Activated T-helper 2 cell treated with anti-CD3 and anti-CD28 coated beads, Interferon-gamma antibody, Interleukin-2, Interleukin-4, amounts not matched to agents 10 μg/mL and 5 μg/mL and 100 μg/mL, durations not matched to agents 14 hours and 24 hours and 36 hours (primary cell): ENCODE data around the gene TMEM201. TPM values are rescaled to one million over a fixed set of nuclear protein-coding genes. Genes with fewer than 3 reads are reported as not detected.

Experiments
- DNase-seq: peaks from one replicate; pipeline ENCODE4 v3.0.0; 2021; ENCODE audit warnings: low spot score
- H3K27ac Mint-ChIP-seq: one replicate; pipeline ENCODE4 v1.8.0; 2021; ENCODE audit warnings: mixed read lengths
- H3K27me3 Mint-ChIP-seq: one replicate; pipeline ENCODE4 v1.8.0; 2021; ENCODE audit warnings: low read depth, mixed read lengths
- H3K36me3 Mint-ChIP-seq: one replicate; pipeline ENCODE4 v1.8.0; 2021; ENCODE audit warnings: low read depth, mixed read lengths
- H3K4me1 Mint-ChIP-seq: one replicate; pipeline ENCODE4 v1.8.0; 2021; ENCODE audit warnings: low read depth, mixed read lengths
- H3K4me3 Mint-ChIP-seq: one replicate; pipeline ENCODE4 v1.8.0; 2021; ENCODE audit warnings: low read depth, mild to moderate bottlenecking, moderate library complexity, mixed read lengths
- H3K9me3 Mint-ChIP-seq: one replicate; pipeline ENCODE4 v1.8.0; 2021; ENCODE audit warnings: mixed read lengths
- intact Hi-C: fragments of 100-400 bp; cut with micrococcal nuclease; formaldehyde crosslinking; loops from one replicate; pipeline ENCODE4 v1.15.1; 2023
- total RNA-seq: library from RNA; stranded (reverse); gene quantifications from 2 replicates; pipeline ENCODE4 v1.2.3, GENCODE V29; 2022

TMEM201 gene
- total RNA-seq, 1 donor from 2014 or later: 30.8 TPM

DNA sequence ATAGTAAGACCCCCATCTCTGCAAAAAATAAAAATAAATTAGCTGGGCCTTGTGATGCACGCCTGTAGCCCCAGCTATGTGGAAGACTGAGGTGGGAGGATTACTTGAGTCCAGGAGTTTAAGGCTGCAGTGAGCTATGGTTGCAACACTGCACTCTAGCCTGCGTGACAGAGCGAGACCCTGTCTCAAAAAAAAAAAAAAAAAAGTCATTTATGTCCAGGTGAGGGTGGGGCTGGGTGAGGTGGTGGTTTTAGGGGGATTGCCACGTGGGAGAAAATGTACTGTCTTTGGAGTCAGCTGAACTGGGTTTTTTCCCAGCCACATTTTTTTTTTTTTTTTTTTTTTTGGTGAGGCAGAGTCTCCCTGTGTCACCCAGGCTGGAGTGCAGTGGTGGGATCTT is 69.5 kb downstream of the TMEM201 start:
- DNase-seq: no peak
- Mint-ChIP-seq H3K27ac (peak overlapping the region; percentile 86), H3K4me3 (peak overlapping the region; percentile 17), H3K4me1 (peaks cover 60% of the 10 kb centered on the region), H3K27me3 (no peaks in the 10 kb centered on the region), H3K9me3 (no peaks in the 10 kb centered on the region), H3K36me3 (peaks cover 65% of the 10 kb centered on the region)
- intact Hi-C loops: no loop called here

DNA sequence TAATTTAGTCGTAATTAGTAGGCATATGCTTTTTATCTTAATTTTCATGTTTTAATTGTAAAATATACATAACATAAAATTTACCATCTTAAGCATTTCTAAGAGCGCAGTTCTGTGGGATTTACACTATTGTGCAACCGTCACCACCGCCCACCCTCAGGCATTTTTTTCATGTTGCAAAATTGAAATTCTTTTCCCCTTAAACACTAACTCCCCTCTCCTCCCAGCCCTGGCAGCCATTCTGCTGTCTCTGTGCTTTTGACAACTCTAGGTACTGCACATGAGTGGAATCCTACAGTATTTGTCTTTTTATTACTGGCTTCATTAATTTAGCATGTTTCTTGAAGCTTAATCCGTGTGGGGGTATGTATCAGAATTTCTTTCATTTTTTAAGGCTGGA is 70.6 kb downstream of the TMEM201 start:
- Mint-ChIP-seq H3K4me1 (peaks cover 50% of the 10 kb centered on the region), H3K4me3 (no peak overlapping the region), H3K9me3 (no peaks in the 10 kb centered on the region), H3K36me3 (peaks cover 62% of the 10 kb centered on the region), H3K27ac (peak overlapping the region; percentile 49), H3K27me3 (no peaks in the 10 kb centered on the region)
- DNase-seq: no peak
- intact Hi-C loops: no loop called here

DNA sequence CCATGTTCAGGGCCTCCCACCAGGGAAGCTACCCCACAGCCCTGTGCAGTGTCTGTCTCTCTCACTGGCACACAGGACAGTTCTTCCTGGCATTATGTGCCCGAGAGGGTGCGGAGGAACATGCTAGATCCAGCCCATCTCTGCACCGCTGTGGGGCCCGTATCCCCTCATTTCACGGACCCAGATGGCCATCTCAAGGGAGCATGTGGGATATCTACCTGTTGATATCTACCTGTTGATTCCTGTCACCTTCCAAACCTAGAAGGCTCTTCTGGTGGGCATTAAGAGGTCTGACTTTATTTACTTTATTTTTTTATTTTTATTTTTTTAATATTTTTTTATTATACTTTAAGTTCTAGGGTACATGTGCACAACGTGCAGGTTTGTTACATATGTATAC is 74.5 kb downstream of the TMEM201 start:
- peaks cover 63% of the 10 kb centered on the region for H3K36me3 Mint-ChIP-seq
- no peak overlapping the region for H3K27ac Mint-ChIP-seq
- no peak for DNase-seq
- H3K27me3 Mint-ChIP-seq: no peaks in the 10 kb centered on the region
- no peaks in the 10 kb centered on the region for H3K9me3 Mint-ChIP-seq
- H3K4me3 Mint-ChIP-seq: no peak overlapping the region
- intact Hi-C loops: no loop called here
- peaks cover 29% of the 10 kb centered on the region for H3K4me1 Mint-ChIP-seq

Other genes starting within 250 kb of the TMEM201 start
- 9.6 and 10.4 TPM in 2 replicates for gene SLC25A33, start 49.4 kb upstream of the TMEM201 start, total RNA-seq
- gene PIK3CD, start 62.8 kb downstream of the TMEM201 start, total RNA-seq: 184 and 189 TPM in 2 replicates
- 46.5 and 48.8 TPM in 2 replicates for gene CLSTN1, start 235.1 kb downstream of the TMEM201 start, total RNA-seq